NCI-H2081 treated with DMSO at 0.1 percent for 48 hours (cell line): ENCODE data around the gene ZCCHC3.

Experiments used
- DNase-seq: peaks from one replicate; lab custom pipeline; 2025; lab: John Stamatoyannopoulos, UW

The ZCCHC3 gene

DNA sequence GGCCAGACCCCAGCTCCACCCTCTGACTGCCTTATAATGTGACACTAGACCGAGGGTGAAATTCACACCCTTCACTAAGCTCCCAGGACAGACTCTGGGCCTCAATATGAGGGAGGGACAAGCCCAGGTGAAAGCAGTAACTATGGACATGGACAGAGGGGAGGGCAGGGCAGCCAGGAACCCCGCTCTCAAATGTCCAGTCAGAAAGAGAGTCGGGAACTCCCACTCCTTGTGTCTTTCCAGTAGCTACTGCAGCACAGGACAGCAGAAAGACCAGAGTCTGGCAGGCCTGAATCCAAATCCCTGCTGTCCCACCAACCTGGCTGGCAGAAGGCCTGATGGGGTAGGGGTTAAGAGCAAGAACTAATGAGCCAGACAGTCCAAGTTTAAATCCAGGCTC, 13.2 kb upstream of the ZCCHC3 start:
- DNase-seq, result no peak

DNA sequence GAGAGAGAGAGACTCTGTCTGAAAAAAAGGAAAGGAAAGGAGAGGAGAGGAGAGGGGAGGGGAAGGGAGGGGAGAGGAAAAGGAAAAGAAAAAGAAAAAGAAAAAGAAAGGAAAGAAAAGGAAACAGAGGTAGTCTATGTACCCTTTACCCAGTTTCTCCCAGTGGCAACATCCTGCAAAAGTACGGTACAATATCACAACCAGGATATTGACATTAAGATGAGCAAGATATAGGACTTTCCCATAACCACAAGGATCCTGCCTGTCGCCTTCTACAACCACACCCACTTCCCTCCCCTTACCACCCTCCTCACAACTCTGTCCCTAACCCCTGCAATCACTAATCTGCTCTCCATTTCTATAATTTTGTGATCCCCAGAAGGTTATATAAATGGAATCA, 10.9 kb upstream of the ZCCHC3 start:
- no peak for DNase-seq

DNA sequence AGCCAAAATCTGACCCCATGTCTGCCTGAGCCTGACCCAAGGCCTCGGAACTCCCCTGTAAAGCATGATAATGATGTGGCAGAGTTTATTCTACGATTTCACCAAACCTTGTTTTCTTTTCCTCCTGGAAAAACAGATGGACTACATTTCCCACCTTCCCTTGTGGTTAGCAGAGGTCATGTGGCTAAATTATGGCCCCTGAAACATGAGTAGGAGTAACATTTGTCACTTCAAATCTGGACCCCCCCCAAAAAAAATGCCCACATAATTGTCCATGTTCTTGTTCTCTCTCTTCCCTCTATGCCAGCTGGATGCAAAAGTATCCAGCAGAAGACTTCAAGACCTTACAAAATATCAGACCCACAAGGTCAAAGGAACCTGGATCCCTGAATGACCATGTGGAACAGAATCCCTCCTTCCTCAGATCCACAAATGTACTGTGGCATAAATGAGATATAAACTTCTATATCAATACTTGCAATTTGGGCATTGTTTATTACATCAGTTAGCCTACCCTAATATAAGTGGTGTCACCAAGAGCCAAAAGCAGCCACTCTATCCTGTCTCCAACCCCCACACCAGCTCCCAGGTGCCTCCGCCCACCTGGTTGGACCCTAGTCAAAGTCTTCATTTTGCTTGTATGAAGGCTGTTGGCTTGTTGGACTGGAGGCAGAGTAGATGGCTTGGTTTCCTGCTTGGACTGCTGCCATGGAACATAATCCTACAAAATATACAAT, 8.2 kb upstream of the ZCCHC3 start:
- DNase-seq, result no peak

DNA sequence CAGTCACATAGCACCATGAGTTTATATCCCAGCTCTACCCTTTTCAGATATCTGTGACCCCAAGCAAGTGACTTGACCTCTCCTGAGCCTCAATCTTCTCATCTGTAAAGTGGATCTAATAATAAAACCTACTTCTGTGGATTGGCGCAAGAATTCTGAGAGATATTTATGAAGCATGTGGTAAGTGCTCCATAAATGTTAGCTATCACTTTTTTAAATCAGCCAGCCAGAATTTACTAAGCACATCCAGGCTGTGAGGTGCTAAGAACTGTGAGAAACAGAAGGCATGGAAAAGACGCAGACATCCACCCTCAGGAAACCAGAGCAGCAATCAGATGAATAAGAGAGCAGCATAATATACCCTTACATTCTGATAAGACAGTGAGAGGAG, 7.7 kb upstream of the ZCCHC3 start:
- DNase-seq, result no peak

DNA sequence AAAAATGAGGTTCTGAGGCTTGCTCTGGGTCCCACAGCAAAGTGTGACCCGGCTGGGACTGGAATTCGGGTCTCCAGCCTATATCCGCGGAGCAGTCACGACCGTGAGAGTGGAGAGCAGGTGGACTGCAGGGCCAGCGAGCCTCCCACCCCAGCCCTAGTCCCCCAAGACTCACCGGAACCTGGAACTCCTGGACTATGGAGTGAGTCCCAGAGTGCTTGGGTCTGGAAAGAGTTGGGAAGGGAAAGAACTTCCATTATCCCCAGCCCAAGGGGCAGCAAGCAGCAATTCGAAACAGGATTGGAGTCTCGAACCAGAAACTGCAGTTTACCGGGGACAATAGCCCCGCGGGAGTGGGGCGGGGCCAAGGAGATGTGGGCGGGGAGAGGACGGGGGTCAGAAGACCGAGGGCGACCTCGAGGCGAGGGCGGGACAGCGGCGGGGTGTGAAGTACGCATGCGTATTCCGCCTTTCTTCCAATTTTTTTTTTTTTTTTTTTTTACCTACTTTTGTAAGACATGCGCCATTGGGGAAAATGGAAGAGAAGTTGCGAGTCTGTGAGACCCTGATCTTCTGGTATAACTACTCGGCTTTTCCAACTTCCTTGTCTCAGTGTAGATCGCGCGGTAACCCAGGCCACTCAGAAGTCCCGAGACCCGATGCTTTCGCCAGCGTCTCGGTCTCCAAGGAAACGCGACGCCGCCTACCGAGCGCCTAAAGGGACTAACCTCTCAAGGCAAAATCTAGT, 7.1 kb upstream of the ZCCHC3 start, which contains the start of gene C20orf96:
C20orf96 (minus strand) TSS at position 667 of the 748 bp plus-strand sequence; CDS start at position 527, 140 bp downstream.
- peak; percentile 44 for DNase-seq

DNA sequence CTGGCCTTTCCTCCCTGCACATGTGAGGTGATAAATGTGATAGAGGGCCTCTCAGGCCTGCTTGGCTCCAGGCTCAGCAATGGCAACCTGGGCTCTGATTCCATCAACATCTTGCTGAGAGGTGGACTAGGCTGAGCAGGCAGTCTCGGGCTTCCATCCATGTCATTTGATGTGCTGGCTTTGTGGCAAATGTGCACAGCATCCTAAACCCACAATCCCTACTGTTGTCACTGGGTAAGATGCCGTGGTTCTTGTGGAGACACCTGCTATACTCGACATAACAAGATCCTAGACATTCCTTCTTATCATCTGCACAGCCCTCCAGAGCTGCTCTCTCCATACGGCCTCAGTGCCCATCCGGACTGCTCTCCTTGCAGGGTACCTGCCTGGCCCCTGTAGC, 2.8 kb upstream of the ZCCHC3 start:
- DNase-seq, result no peak

DNA sequence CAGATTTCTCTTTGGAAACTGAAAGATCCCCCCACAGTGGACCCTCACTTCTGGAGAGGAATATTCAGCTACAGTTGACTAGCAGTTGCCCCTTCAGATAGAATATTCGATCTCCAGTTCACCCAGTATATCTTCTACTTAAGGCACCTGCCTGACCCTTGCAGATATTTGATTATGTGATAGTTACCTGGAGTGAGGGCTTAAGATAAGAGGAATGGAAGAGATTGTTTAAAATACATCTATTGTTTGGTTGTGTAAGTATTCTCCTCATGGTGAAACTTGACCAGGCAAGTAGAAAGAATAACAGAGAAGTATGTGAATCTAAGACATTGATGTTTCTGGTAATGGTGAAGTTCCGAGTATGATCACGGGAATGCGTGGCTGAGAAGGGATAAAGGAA, 1.6 kb upstream of the ZCCHC3 start:
- no peak for DNase-seq

DNA sequence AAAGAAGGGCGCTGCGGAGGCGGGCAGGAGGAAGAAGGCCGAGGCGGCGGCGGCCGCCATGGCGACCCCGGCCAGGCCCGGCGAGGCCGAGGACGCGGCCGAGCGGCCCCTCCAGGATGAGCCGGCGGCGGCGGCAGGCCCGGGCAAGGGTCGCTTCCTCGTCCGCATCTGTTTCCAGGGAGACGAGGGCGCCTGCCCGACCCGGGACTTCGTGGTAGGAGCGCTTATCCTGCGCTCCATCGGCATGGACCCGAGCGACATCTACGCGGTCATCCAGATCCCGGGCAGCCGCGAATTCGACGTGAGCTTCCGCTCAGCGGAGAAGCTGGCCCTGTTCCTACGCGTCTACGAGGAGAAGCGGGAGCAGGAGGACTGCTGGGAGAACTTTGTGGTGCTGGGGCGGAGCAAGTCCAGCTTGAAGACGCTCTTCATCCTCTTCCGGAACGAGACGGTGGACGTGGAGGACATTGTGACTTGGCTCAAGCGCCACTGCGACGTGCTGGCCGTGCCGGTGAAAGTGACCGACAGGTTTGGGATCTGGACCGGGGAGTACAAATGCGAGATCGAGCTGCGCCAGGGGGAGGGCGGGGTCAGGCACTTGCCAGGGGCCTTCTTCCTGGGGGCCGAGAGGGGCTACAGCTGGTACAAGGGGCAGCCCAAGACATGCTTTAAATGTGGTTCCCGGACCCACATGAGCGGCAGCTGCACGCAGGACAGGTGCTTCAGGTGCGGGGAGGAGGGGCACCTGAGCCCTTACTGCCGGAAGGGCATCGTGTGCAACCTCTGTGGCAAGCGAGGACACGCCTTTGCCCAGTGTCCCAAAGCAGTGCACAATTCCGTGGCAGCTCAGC, 780 bp downstream of the ZCCHC3 start:
- DNase-seq, result no peak

DNA sequence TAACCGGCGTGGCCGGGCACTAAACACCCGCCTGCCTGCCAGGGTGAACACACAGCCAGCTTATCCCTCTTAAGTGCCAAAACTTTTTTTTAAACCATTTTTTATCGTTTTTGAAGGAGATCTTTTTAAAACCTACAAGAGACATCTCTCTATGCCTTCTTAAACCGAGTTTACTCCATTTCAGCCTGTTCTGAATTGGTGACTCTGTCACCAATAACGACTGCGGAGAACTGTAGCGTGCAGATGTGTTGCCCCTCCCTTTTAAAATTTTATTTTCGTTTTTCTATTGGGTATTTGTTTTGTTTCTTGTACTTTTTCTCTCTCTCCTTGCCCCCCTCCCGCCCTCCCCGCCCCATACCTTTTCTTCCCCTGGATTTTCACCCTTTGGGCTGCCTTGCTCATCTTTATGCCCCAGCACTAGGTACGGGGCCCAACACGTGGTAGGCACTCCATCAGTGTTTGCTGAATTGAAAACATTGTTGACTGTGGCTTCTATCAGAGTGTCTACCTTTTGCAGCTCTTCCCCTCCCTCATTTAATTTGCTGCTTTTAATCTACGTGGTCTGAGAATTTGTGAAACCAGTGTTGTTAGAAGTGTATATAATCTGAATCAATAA, 1.5 kb downstream of the ZCCHC3 start:
- no peak for DNase-seq

DNA sequence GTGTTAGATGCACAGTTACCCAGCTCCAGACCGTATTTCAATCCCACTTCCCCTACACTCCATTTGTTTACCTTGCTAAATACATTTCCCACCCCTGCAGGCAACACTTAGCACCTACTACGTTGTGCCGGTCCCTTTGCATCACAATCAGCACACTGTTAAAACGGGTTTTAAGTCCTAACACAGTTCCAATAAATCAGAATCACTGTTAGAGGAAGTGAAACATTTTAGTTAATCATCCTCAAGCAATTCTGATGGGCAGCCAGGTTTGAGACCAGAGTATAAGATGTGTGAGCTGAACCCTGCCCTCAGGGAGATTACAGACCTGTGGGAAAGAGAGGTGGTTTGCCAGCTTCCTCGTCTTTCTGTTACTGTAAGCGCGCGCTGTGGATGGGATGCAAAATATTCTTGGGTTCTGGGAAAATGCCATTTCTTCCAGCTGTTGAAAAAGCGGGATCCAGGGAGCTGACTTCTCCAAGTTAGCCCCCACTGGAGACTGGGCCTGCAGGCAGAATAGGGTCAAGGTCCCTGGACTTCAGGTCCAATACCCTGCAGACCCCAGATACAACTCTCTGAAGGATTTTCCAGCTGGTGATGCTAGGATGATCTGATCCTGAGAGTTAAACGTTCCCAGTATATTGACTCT, 3.1 kb downstream of the ZCCHC3 start:
- no peak for DNase-seq

DNA sequence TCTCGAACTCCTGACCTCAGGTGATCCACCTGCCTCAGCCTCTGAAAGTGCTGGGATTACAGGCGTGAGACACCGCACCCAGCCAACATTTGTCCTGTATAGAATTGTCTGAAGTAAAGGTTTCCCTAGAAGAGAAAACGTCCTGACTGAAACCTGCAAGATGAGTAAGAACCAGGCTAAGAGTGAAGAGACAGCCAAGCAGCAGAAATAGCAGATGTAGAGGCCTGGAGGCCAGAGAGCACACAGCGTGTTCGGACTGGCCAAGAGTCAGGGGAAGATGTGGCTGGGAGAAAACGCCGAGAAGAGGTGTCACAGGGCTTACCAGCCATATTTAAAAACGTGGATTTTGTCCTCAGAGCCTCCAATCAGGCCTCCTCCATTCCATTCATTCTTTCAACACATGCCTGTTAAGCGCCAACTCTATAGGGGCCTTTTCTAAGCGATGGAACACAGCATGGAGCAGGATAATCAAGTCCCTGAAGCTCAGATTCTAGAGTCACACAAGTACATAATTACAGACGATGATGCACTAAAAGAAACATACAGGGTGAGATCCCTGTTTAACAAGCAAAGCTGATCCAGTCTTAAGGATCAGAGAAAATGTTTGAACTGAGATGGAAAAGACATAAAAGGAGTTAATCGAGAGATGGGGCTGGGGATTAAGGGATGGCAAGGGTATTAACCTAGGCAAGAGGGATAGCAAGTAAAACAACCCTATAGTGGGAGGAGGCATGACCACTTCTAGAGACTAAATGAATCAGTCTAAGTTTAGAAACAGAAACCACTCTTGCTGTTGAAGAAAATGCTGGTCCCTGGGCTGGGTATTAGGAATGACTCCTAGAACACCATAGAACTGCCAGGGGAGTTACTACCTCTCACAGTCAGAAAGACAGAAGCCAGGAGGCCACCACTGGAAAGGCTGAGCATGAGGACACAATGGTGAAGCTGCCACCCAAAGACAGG, 4.8 kb downstream of the ZCCHC3 start:
- no peak for DNase-seq

DNA sequence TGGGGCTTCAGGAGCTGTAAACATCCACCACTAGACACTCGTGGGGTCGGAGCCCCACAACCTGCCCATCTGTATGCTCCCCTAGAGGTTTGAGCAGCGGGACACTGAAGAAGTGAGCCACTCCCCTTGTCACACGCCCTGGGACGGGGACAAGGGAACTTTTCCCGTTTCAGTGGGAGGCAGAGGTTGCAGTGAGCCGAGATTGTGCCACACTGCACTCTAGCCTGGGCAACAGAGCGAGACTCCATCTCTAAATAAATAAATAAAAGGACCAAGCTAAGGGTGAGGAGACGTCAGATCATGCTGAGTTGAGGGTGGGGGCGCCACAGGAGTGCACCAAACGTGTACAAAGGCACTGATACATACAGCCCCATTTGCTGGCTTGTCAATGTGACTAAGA, 8.4 kb downstream of the ZCCHC3 start:
- DNase-seq, result no peak

DNA sequence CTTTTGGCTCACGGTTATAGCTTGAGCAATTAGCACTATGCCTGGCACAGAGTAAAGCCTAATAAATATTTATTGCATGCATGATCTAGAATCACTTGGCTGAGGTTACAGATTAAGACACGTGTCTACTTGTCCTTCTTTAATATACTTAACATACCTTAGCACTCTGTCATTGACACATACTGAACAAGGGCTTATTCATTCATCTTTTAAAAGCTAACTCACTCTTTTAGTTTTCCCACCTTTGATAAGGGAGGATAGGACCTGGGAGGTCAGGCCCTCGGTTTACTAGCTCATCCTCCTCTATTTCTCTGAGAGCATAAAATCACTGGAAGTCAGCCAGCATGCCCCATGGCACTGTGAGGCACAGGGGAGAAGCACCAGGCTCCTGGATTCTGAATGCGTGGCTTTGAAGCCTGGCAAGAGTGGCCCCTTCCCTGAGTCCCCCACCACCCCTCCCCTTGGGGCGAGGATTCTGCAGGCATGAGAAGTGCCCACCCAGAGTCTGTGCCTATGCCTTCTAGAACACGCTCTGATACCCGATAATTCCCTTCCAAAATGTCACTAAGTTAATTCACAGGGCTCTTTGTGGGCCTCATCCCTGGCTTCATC, 11.2 kb downstream of the ZCCHC3 start:
- DNase-seq, result no peak

DNA sequence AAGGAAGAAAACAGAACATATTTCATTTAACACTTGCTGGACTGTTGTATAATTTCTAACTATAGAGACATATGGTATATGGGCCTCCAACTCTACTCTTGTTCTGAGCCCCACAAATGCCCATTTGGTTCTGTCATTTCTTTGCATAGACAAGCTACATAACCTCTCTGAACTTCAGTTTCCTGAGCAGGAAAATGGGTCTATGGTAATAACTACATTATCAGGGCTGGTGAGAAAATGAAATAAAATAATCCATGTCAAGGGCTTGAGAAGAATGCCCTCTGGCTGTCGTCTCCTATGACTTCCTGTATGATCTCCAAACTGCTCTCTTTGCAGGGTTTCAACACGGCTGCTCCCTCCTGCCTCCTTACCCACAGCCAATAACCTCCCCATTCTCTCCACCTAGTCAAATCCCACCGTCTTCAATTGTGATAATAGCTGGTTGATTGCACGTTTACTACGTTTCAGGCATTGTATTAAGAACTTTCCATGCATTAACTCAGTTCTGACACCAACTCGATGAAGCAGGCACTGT, 12.0 kb downstream of the ZCCHC3 start:
- no peak for DNase-seq

DNA sequence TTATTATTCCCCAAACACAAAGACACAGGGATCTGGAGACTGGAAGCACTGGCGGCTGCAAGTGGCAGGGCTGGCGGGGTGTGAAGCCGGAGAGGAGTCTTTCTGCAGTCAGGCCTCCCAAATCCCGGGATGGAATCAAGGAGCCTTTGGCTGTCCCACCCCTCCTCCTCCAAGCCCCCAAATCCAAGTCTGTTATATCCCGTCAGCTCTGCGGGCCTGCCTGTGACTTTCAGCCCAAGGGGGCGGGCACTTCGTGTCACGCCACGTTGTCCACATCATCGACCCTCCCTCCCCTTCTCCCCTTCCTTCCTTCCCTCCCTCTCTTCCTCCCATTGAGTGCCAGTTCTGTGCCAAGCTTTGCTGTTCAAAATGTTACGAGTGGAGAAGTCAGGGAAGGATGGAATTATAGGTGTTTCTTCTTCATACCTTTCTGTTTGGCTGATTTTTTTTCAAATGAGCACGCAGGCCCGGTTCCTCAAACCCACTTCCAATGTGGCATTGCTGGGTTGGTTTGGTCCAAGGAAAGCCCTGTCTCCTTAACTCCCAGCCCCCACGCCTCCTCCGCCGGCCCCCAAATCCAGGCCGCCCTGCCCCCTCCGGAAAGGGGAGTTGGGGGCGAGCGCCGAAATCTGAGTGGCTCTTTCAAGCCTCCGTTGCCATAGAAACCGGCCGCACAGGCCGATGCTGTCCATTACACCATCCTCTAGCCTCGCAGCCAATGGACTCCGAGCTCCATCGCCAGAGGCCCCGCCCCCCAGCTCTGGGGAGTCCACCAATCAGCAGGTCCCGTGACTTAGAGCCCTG, 12.7 kb downstream of the ZCCHC3 start:
- no peak for DNase-seq

DNA sequence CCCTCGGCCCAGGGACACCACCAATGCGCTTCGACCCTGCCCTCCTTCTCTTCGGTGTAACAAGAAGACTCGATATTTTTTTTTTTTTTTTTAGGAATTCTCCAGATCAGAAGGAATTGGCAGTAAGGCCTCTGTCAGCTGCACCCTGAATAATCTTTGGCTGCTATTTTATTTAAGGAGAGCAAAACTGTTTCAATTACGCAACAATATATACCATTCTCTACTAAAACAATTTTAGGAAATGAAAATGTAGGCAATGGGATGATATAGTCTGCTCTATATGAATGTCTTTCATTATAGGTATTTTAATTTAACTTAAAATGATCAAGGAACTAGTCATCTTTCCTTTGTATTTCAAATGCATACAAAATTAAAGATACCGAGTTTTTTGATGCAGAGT, 13.3 kb downstream of the ZCCHC3 start:
- no peak for DNase-seq

DNA sequence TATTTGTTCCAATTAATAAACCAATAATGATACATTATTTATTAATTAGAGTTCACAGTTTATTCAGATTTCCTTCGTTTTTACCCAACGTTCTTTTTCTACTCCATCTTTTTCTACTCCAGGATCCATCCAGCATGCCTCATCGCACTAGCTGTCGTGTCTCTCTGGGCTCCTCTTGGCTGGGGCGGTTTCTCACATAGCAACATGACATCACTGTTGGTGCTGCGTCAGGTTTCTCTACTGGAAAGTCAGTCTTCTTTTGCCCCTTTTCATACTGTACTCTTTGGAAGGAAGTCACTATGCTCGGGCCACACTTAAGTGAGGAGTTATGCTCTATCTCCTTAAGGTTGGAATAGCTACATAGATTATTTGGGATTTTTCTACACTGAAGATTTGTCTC, 14.2 kb downstream of the ZCCHC3 start:
- DNase-seq, result no peak

DNA sequence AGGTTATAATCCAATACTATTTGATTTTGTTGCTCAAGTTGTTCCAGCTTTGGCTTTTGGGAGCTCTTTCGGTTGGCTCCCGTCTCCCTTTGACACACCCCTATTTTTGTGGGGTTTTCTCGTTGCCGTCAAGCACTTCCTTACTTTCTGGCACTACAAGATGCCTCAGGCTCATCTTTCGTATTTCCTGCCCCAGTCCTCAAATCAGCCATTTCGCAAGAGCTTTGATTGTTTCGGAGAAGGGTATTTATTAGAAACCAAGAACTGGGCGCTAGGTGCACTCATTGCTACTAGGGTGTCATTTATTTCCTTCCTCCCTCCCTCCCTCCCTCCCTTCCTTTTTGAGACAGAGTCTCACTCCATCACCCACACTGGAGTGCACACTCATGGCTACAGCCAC, 14.7 kb downstream of the ZCCHC3 start:
- no peak for DNase-seq

DNA sequence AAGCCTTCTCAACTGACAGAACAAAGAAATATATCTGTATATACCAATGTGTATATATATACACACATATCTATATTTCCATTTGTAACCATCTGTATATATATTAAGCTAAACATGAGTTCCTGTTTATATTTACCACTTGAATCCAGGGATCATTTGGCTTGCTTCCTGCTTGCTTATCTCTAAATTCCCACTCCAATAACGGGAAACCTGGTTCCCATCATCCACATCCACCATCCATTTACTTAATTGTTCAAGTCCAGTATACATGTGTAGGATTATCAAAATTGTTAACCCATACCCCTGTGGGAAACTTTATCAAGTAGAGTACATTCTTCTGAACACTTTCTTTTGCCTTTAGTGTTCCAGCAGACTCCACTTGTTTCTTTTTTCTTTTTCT, 15.5 kb downstream of the ZCCHC3 start:
- no peak for DNase-seq
